SIG-M5 (cell line): ENCODE measurements around the gene VSIR.
A peak's percentile ranks its signal among the peaks of the same experiment; 100 is the strongest.

ENCODE experiments used
- DNase-seq: peaks from one replicate; lab custom pipeline; 2025; lab: John Stamatoyannopoulos, UW

The VSIR gene

GRCh38 chr10:71763352-71764127 lies 9.8 kb downstream of the VSIR start:
- no peak for DNase-seq

- no peak for DNase-seq
These were observed 11.0 kb downstream of the VSIR start for GRCh38 chr10:71762324-71762723.

GRCh38 chr10:71761541-71762113 lies 11.7 kb downstream of the VSIR start:
- no peak for DNase-seq

GRCh38 chr10:71761105-71761511 lies 12.2 kb downstream of the VSIR start:
- no peak for DNase-seq

- no peak for DNase-seq
These were observed 15.9 kb downstream of the VSIR start for GRCh38 chr10:71757399-71757922.

GRCh38 chr10:71756311-71757191 lies 16.8 kb downstream of the VSIR start:
- no peak for DNase-seq

- DNase-seq = no peak
These were observed 18.0 kb downstream of the VSIR start for GRCh38 chr10:71755179-71755879.

GRCh38 chr10:71754562-71754961 lies 18.8 kb downstream of the VSIR start:
- DNase-seq = peak; percentile 12

GRCh38 chr10:71753960-71754505 lies 19.3 kb downstream of the VSIR start:
- DNase-seq = no peak

- DNase-seq = peak; percentile 48
These were observed 20.0 kb downstream of the VSIR start for GRCh38 chr10:71753091-71753959.

- DNase-seq = no peak
These were observed 20.8 kb downstream of the VSIR start for GRCh38 chr10:71752391-71753090.

GRCh38 chr10:71751515-71752224 lies 21.6 kb downstream of the VSIR start:
- DNase-seq = no peak

- DNase-seq = no peak
These were observed 22.3 kb downstream of the VSIR start for GRCh38 chr10:71750986-71751385.

- DNase-seq = peak; percentile 33
These were observed 23.0 kb downstream of the VSIR start for GRCh38 chr10:71750124-71750841.

GRCh38 chr10:71749396-71749795 lies 23.9 kb downstream of the VSIR start:
- DNase-seq = no peak

GRCh38 chr10:71748671-71749191 lies 24.6 kb downstream of the VSIR start:
- peak; percentile 93 for DNase-seq

- peak; percentile 6 for DNase-seq
These were observed 25.5 kb downstream of the VSIR start for GRCh38 chr10:71747551-71748523.
